Measurements from ENCODE around the gene ZNF322. TPM values are rescaled to one million over a fixed set of nuclear protein-coding genes. Genes with fewer than 3 reads are reported as not detected.

The ZNF322 gene
- total RNA-seq, 1 donor from 2014 or later: 30.0 TPM

DNA sequence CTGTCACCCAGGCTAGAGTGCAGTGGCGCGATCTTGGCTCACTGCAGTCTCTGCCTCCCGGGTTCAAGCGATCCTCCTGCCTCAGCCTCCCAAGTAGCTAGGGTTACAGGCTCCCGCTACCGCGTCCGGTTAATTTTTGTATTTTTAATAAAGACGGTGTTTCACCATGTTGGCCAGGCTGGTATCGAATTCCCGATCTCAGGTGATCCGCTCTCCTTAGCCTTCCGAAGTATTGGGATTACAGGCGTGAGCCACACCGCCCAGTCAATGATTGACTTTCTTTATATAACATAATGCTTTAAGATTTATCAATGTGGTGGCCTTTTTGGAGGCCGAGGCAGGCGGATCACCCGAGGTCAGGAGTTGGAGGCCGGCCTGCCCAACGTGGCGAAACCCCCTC is 70.6 kb downstream of the ZNF322 start:
- H3K27ac Mint-ChIP-seq (ENCODE audit: unreplicated experiment): no peak overlapping the region
- no peaks in the 10 kb centered on the region for H3K9me3 Mint-ChIP-seq (ENCODE audit: low read depth)
- no peak for DNase-seq (ENCODE audit: low spot score)
- no peaks in the 10 kb centered on the region for H3K4me1 Mint-ChIP-seq (ENCODE audit: low read depth)
- TF ChIP-seq, protein P1, sequence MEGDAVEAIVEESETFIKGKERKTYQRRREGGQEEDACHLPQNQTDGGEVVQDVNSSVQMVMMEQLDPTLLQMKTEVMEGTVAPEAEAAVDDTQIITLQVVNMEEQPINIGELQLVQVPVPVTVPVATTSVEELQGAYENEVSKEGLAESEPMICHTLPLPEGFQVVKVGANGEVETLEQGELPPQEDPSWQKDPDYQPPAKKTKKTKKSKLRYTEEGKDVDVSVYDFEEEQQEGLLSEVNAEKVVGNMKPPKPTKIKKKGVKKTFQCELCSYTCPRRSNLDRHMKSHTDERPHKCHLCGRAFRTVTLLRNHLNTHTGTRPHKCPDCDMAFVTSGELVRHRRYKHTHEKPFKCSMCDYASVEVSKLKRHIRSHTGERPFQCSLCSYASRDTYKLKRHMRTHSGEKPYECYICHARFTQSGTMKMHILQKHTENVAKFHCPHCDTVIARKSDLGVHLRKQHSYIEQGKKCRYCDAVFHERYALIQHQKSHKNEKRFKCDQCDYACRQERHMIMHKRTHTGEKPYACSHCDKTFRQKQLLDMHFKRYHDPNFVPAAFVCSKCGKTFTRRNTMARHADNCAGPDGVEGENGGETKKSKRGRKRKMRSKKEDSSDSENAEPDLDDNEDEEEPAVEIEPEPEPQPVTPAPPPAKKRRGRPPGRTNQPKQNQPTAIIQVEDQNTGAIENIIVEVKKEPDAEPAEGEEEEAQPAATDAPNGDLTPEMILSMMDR (IDR thresholded peaks at IDR 0.05): no peak
- peaks cover 48% of the 10 kb centered on the region for H3K27me3 Mint-ChIP-seq (ENCODE audit: low read depth)
- H3K36me3 Mint-ChIP-seq (ENCODE audit: low read depth): no peaks in the 10 kb centered on the region
- H3K4me3 Mint-ChIP-seq (ENCODE audit: unreplicated experiment): no peak overlapping the region

Other genes with a start within 250 kb of the ZNF322 start
- gene BTN3A3, start 219.2 kb downstream of the ZNF322 start, total RNA-seq: 8.6 to 23.7 TPM (median 9.3 TPM) in 3 replicates
- gene BTN2A1, start 201.8 kb downstream of the ZNF322 start, total RNA-seq: 28.3 to 33.6 TPM (median 33.3 TPM) in 3 replicates
- gene BTN1A1, start 159.4 kb downstream of the ZNF322 start, total RNA-seq: not detected in 3 replicates
- gene HMGN4, start 121.4 kb downstream of the ZNF322 start, total RNA-seq: 44.7 to 50.1 TPM (median 47.3 TPM) in 3 replicates
- 9.7 to 11.4 TPM (median 10.1 TPM) in 3 replicates for gene ABT1, start 62.8 kb downstream of the ZNF322 start, total RNA-seq